Activated CD4-positive, alpha-beta T cell treated with anti-CD3 and anti-CD28 coated beads for 36 hours (primary cell): ENCODE data around the gene ARSD. TPM values are rescaled to one million over a fixed set of nuclear protein-coding genes. Genes with fewer than 3 reads are reported as not detected.
"Not testable (repeated sequence)": the region's sequence is repeated elsewhere in the genome, so short reads cannot be mapped to it uniquely, and the experiment has no call there.

Experiments used
- ATAC-seq: fragments of 200-7000 bp; cut with Tn5 transposase; one replicate; pipeline ENCODE4 v1.10.0; 2021; ENCODE audit warnings: mild to moderate bottlenecking, moderate library complexity
- CTCF ChIA-PET: fragments of 350-600 bp; sonication (Branson Sonifier 250); formaldehyde crosslinking; loops from one replicate; lab custom pipeline; 2021; ENCODE audit warnings: antibody characterized with exemption; lab: Charles Lee
- POLR2A ChIA-PET: fragments of 350-600 bp; sonication (Branson Sonifier 250); formaldehyde crosslinking; loops from one replicate; lab custom pipeline; 2021; ENCODE audit warnings: antibody characterized with exemption, inconsistent platforms; lab: Charles Lee
- DNase-seq: peaks from one replicate; pipeline ENCODE4 v3.0.0-alpha.2; 2020
- H3K27ac Mint-ChIP-seq: one replicate; pipeline ENCODE4 v1.8.0; 2021; ENCODE audit warnings: mixed read lengths
- H3K27me3 Mint-ChIP-seq: one replicate; pipeline ENCODE4 v1.8.0; 2021; ENCODE audit warnings: mixed read lengths
- H3K36me3 Mint-ChIP-seq: one replicate; pipeline ENCODE4 v1.8.0; 2021; ENCODE audit warnings: low read depth, mixed read lengths
- H3K4me1 Mint-ChIP-seq: one replicate; pipeline ENCODE4 v1.8.0; 2021; ENCODE audit warnings: mixed read lengths
- H3K4me3 Mint-ChIP-seq: one replicate; pipeline ENCODE4 v1.8.0; 2021; ENCODE audit warnings: mild to moderate bottlenecking, moderate library complexity, mixed read lengths
- H3K9me3 Mint-ChIP-seq: one replicate; pipeline ENCODE4 v1.8.0; 2021; ENCODE audit warnings: low read depth, mixed read lengths
- intact Hi-C, 2 experiments: fragments of 100-400 bp; cut with DNase I in 1 of 2; cut with micrococcal nuclease in 1 of 2; formaldehyde crosslinking; loops; one replicate each; pipeline versions ENCODE4 v1.14.2 to v1.15.1; 2022 to 2024; cut with DNase I, micrococcal nuclease
- total RNA-seq, 2 experiments: library from RNA; stranded (reverse); gene quantifications; one replicate each; pipeline ENCODE4 v1.2.3, GENCODE V29; 2021

ARSD gene
- total RNA-seq, 2 experiments from 2014 or later = 0.95 to 1.6 TPM

GRCh38 chrX:2902841-2903240 is 26.3 kb downstream of the ARSD start:
- H3K4me3 Mint-ChIP-seq = no peak overlapping the region
- H3K4me1 Mint-ChIP-seq = peaks cover 4% of the 10 kb centered on the region
- H3K27ac Mint-ChIP-seq = no peak overlapping the region
- ChIA-PET POLR2A (no interaction called here), CTCF (interaction anchor here (0.9 kb wide), 1 partner anchor 89 kb away, joined by 3 read pairs; no protein-coding TSS in a partner anchor)
- H3K27me3 Mint-ChIP-seq = no peaks in the 10 kb centered on the region
- ATAC-seq = no peak
- intact Hi-C loops = no loop called here
- DNase-seq = no peak
- H3K36me3 Mint-ChIP-seq = peaks cover under 1% of the 10 kb centered on the region
- H3K9me3 Mint-ChIP-seq = peaks cover 6% of the 10 kb centered on the region

- no peaks in the 10 kb centered on the region for H3K36me3 Mint-ChIP-seq
- POLR2A ChIA-PET = no interaction called here
- no peak overlapping the region for H3K4me3 Mint-ChIP-seq
These were observed 27.6 kb downstream of the ARSD start for GRCh38 chrX:2901367-2902036.

GRCh38 chrX:2898846-2899512 is 30.2 kb downstream of the ARSD start:
- Mint-ChIP-seq H3K9me3 (peaks cover 4% of the 10 kb centered on the region), H3K27ac (no peak overlapping the region), H3K36me3 (no peaks in the 10 kb centered on the region), H3K27me3 (no peaks in the 10 kb centered on the region), H3K4me3 (no peak overlapping the region), H3K4me1 (peaks cover 6% of the 10 kb centered on the region)
- DNase-seq (no peak), ATAC-seq (no peak)
- CTCF ChIA-PET = no interaction called here
- intact Hi-C loops = no loop called here
- POLR2A ChIA-PET = interaction anchor here (0.8 kb wide), 1 partner anchor 24 kb away, joined by 3 read pairs; no protein-coding TSS in a partner anchor

More at GRCh38 chrX:2901367-2902036, 27.6 kb downstream of the ARSD start:
- CTCF ChIA-PET = no interaction called here
- DNase-seq = no peak
- no peak overlapping the region for H3K27ac Mint-ChIP-seq
- intact Hi-C loops = no loop called here
- H3K4me1 Mint-ChIP-seq = peaks cover 6% of the 10 kb centered on the region
- H3K9me3 Mint-ChIP-seq = peaks cover 6% of the 10 kb centered on the region
- no peaks in the 10 kb centered on the region for H3K27me3 Mint-ChIP-seq
- no peak for ATAC-seq

GRCh38 chrX:2897690-2898623 is 31.2 kb downstream of the ARSD start:
- H3K27me3 Mint-ChIP-seq, H3K4me3 Mint-ChIP-seq, H3K27ac Mint-ChIP-seq, H3K9me3 Mint-ChIP-seq, intact Hi-C loops, CTCF ChIA-PET, H3K36me3 Mint-ChIP-seq, H3K4me1 Mint-ChIP-seq: not testable (repeated sequence)
- DNase-seq (peak; percentile 22), ATAC-seq (peak; percentile 55)
- POLR2A ChIA-PET = interaction anchor here (0.8 kb wide), 1 partner anchor 25 kb away, joined by 3 read pairs; no protein-coding TSS in a partner anchor

GRCh38 chrX:2897311-2897689 is 31.8 kb downstream of the ARSD start:
- Mint-ChIP-seq H3K27me3 (no peaks in the 10 kb centered on the region), H3K27ac (no peak overlapping the region), H3K4me3 (no peak overlapping the region), H3K36me3 (no peaks in the 10 kb centered on the region), H3K4me1 (peaks cover 6% of the 10 kb centered on the region), H3K9me3 (no peaks in the 10 kb centered on the region)
- ATAC-seq (no peak), DNase-seq (no peak)
- ChIA-PET CTCF (no interaction called here), POLR2A (no interaction called here)
- intact Hi-C loops = no loop called here

- CTCF ChIA-PET = interaction anchor here (0.5 kb wide), 1 partner anchor 35 kb away, joined by 3 read pairs; no protein-coding TSS in a partner anchor
- Mint-ChIP-seq H3K4me1 (peaks cover 6% of the 10 kb centered on the region), H3K27ac (no peak overlapping the region), H3K4me3 (no peak overlapping the region), H3K27me3 (no peaks in the 10 kb centered on the region), H3K36me3 (no peaks in the 10 kb centered on the region), H3K9me3 (no peaks in the 10 kb centered on the region)
- POLR2A ChIA-PET = no interaction called here
- intact Hi-C loops = no loop called here
- ATAC-seq = no peak
- no peak for DNase-seq
These were observed 34.2 kb downstream of the ARSD start for GRCh38 chrX:2894885-2895292.

GRCh38 chrX:2892816-2893215 is 36.3 kb downstream of the ARSD start:
- peaks cover 2% of the 10 kb centered on the region for H3K27me3 Mint-ChIP-seq
- POLR2A ChIA-PET = no interaction called here
- no peak overlapping the region for H3K27ac Mint-ChIP-seq
- no peak overlapping the region for H3K4me3 Mint-ChIP-seq
- intact Hi-C loops = no loop called here
- H3K9me3 Mint-ChIP-seq = no peaks in the 10 kb centered on the region
- CTCF ChIA-PET = no interaction called here
- no peaks in the 10 kb centered on the region for H3K36me3 Mint-ChIP-seq
- DNase-seq = no peak
- no peak for ATAC-seq
- H3K4me1 Mint-ChIP-seq = peaks cover 9% of the 10 kb centered on the region

- H3K4me1 Mint-ChIP-seq, H3K27ac Mint-ChIP-seq, H3K36me3 Mint-ChIP-seq, ATAC-seq, H3K4me3 Mint-ChIP-seq, DNase-seq, H3K27me3 Mint-ChIP-seq, intact Hi-C loops, H3K9me3 Mint-ChIP-seq, CTCF ChIA-PET, POLR2A ChIA-PET: not testable (repeated sequence)
These were observed 38.3 kb downstream of the ARSD start for GRCh38 chrX:2890536-2891460.

GRCh38 chrX:2889706-2890490 is 39.2 kb downstream of the ARSD start:
- H3K4me1 Mint-ChIP-seq, intact Hi-C loops, H3K9me3 Mint-ChIP-seq, H3K27ac Mint-ChIP-seq, H3K36me3 Mint-ChIP-seq, H3K27me3 Mint-ChIP-seq, CTCF ChIA-PET, POLR2A ChIA-PET, ATAC-seq: not testable (repeated sequence)
- peak; percentile 7 for DNase-seq
- H3K4me3 Mint-ChIP-seq = peak overlapping the region; percentile 62

- intact Hi-C loops = no loop called here
- Mint-ChIP-seq H3K4me3 (peak overlapping the region; percentile 62), H3K9me3 (no peaks in the 10 kb centered on the region), H3K36me3 (no peaks in the 10 kb centered on the region), H3K27ac (no peak overlapping the region), H3K27me3 (peaks cover 2% of the 10 kb centered on the region), H3K4me1 (peaks cover 8% of the 10 kb centered on the region)
- ATAC-seq (no peak), DNase-seq (no peak)
- CTCF ChIA-PET = no interaction called here
- POLR2A ChIA-PET = no interaction called here
These were observed 40.0 kb downstream of the ARSD start for GRCh38 chrX:2889045-2889605.
